CD14-positive monocyte (primary cell): ENCODE measurements around the gene SESN2. TPM values are rescaled to one million over a fixed set of nuclear protein-coding genes. Genes with fewer than 3 reads are reported as not detected.

Source experiments
- DNase-seq, 3 donors: peaks; one replicate each; pipeline ENCODE4 v3.0.0-alpha.2; 2011 to 2022
- H2AFZ ChIP-seq: 2 replicates; pipeline ENCODE4 v1.6.0; 2012; ENCODE audit warnings: mild to moderate bottlenecking, low read depth, low read length, inconsistent platforms; ENCODE audit not compliant: insufficient read depth, poor library complexity, severe bottlenecking
- H3K27ac ChIP-seq, 2 donors: 1 replicate in 1 of 2; 2 replicates in 1 of 2; pipeline ENCODE4 v1.5.1; 2012 to 2013; ENCODE audit warnings: low read length in 2 of 2, control low read depth in 1 of 2, inconsistent platforms in 1 of 2, low read depth in 1 of 2, mild to moderate bottlenecking in 1 of 2
- H3K27me3 ChIP-seq, 2 donors: one replicate each; pipeline versions ENCODE4 v1.6.0 to v1.6.1; 2011 to 2013; ENCODE audit warnings: low read length in 2 of 2; ENCODE audit not compliant: control insufficient read depth in 2 of 2, insufficient read depth in 2 of 2
- H3K36me3 ChIP-seq, 2 donors: replicated peaks in 1 of 2; 1 replicate in 1 of 2; 2 replicates in 1 of 2; pipeline versions ENCODE4 v1.5.1 to v1.6.1; 2012 to 2013; ENCODE audit warnings: low read length in 2 of 2, control low read depth in 1 of 2, inconsistent platforms in 1 of 2, mild to moderate bottlenecking in 1 of 2; ENCODE audit not compliant: insufficient read depth in 2 of 2, control insufficient read depth in 1 of 2
- H3K4me1 ChIP-seq, 2 donors: 1 replicate in 1 of 2; 2 replicates in 1 of 2; pipeline versions ENCODE4 v1.5.1 to v1.6.1; 2012 to 2013; ENCODE audit warnings: low read length in 2 of 2, control low read depth in 1 of 2, inconsistent platforms in 1 of 2, mild to moderate bottlenecking in 1 of 2, moderate library complexity in 1 of 2; ENCODE audit not compliant: insufficient read depth in 2 of 2, control insufficient read depth in 1 of 2
- H3K4me2 ChIP-seq: replicated peaks from 2 replicates; pipeline ENCODE3; 2012; ENCODE audit warnings: low read length, moderate library complexity, mild to moderate bottlenecking; ENCODE audit not compliant: poor library complexity, severe bottlenecking; ENCODE audit errors: extremely low read depth
- H3K4me3 ChIP-seq, 3 experiments: fragments of 200-600 bp in 1 of 3; sonication (generic) in 1 of 3; replicated peaks in 1 of 3; 1 replicate in 2 of 3; 2 replicates in 1 of 3; pipeline ENCODE4 v1.5.1; 2011 to 2013; ENCODE audit warnings: low read length in 3 of 3, mild to moderate bottlenecking in 3 of 3, control low read depth in 2 of 3, low read depth in 2 of 3, inconsistent platforms in 1 of 3, moderate library complexity in 1 of 3
- H3K79me2 ChIP-seq: 2 replicates; pipeline ENCODE4 v1.6.0; 2012; ENCODE audit warnings: mild to moderate bottlenecking, control low read depth, inconsistent platforms, low read length, moderate library complexity; ENCODE audit not compliant: insufficient read depth
- H3K9ac ChIP-seq: 2 replicates; pipeline ENCODE4 v1.6.0; 2017; ENCODE audit warnings: low read length, mild to moderate bottlenecking; ENCODE audit not compliant: insufficient read depth, poor library complexity, severe bottlenecking
- H3K9me3 ChIP-seq, 2 donors: replicated peaks in 1 of 2; 1 replicate in 1 of 2; 2 replicates in 1 of 2; pipeline versions ENCODE4 v1.5.1 to v1.6.1; 2012 to 2013; ENCODE audit warnings: low read length in 2 of 2, control low read depth in 1 of 2; ENCODE audit not compliant: control insufficient read depth in 1 of 2, insufficient read depth in 1 of 2
- H4K20me1 ChIP-seq: 2 replicates; pipeline ENCODE4 v1.6.0; 2012; ENCODE audit warnings: mild to moderate bottlenecking, low read length, control low read depth, moderate library complexity; ENCODE audit not compliant: insufficient read depth
- H3K27ac Mint-ChIP-seq, 7 donors: one replicate each; pipeline ENCODE4 v1.8.0; 2020; ENCODE audit warnings: mild to moderate bottlenecking in 7 of 7, mixed read lengths in 7 of 7, moderate library complexity in 6 of 7, inconsistent platforms in 2 of 7
- H3K27me3 Mint-ChIP-seq, 3 donors: one replicate each; pipeline ENCODE4 v1.8.0; 2021 to 2022; ENCODE audit warnings: low read depth in 3 of 3, mild to moderate bottlenecking in 3 of 3, mixed read lengths in 3 of 3, moderate library complexity in 3 of 3, inconsistent platforms in 1 of 3
- H3K36me3 Mint-ChIP-seq, 2 donors: one replicate each; pipeline ENCODE4 v1.8.0; 2020; ENCODE audit warnings: mixed read lengths in 2 of 2, inconsistent platforms in 1 of 2, mild to moderate bottlenecking in 1 of 2
- H3K4me1 Mint-ChIP-seq: one replicate; pipeline ENCODE4 v1.8.0; 2020; ENCODE audit warnings: mild to moderate bottlenecking, mixed read lengths
- H3K4me3 Mint-ChIP-seq, 2 donors: one replicate each; pipeline ENCODE4 v1.8.0; 2020; ENCODE audit warnings: mild to moderate bottlenecking in 2 of 2, mixed read lengths in 2 of 2, moderate library complexity in 1 of 2
- H3K9me3 Mint-ChIP-seq, 7 donors: one replicate each; pipeline ENCODE4 v1.8.0; 2020 to 2022; ENCODE audit warnings: mixed read lengths in 7 of 7, mild to moderate bottlenecking in 6 of 7, moderate library complexity in 6 of 7, inconsistent platforms in 2 of 7
- CTCF ChIP-seq: fragments of 200-600 bp; IDR thresholded peaks from one replicate; pipeline ENCODE4 v1.8.0; 2022; ENCODE audit warnings: antibody characterized with exemption, mild to moderate bottlenecking
- WGBS: methylation state at CpG from one replicate; pipeline ENCODE4 v1.1.5; 2013; ENCODE audit warnings: missing lambda C conversion rate; ENCODE audit not compliant: insufficient coverage; 5-methylcytosine and 5-hydroxymethylcytosine counted together
- intact Hi-C, 2 donors: fragments of 100-400 bp; cut with micrococcal nuclease; formaldehyde crosslinking; loops; one replicate each; pipeline versions ENCODE4 v1.15.0 to v1.15.1; 2023
- polyA plus RNA-seq, 3 donors: library from polyadenylated mRNA; depleted of rRNA in 1 of 3; unstranded in 2 of 3; stranded (reverse) in 1 of 3; fragments of 300-500 nt in 2 of 3; fragments of >200 nt in 1 of 3; fragmentation: Illumina TruSeq in 2 of 3; gene quantifications; 1 replicate in 2 of 3; 2 replicates in 1 of 3; pipeline ENCODE4 v1.2.3, GENCODE V29; 2012 to 2021

The SESN2 gene
- polyA plus RNA-seq, 3 donors, result 5.0 to 15.7 (median 5.1) TPM

GRCh38 chr1:28322194-28322593 is 62.9 kb downstream of the SESN2 start:
- intact Hi-C loops, result no loop called here
- no peak overlapping the region for H2AFZ ChIP-seq
- DNase-seq, result no peak

DNA sequence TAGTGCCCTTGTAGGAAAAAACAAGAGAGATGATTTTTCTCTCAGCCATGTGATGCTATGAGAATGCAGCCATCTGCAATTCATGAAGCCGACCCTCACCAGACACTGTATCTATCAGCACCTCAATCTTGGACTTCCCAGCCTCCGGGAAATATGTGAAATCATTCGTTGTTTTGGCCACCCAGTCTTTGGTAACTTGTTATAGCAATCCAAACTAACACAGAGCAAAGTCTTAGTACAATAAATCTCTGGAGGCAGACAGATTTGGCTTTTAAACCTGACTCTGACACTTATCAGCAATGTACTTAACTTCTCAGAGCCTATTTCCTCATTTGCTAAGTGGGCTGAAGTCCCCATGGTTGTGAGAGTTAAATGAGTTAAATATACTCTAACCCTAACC is 64.4 kb downstream of the SESN2 start:
- no peak overlapping the region for H3K27ac ChIP-seq
- H3K4me3 ChIP-seq, result no peak overlapping the region
- no peaks in the 10 kb centered on the region for H4K20me1 ChIP-seq
- no peak for DNase-seq
- intact Hi-C loops, result no loop called here
- 18% methylated on average over 2 of the region's 3 CpGs for WGBS
- Mint-ChIP-seq H3K36me3 (no peaks in the 10 kb centered on the region), H3K9me3 (no peaks in the 10 kb centered on the region), H3K27me3 (no peaks in the 10 kb centered on the region), H3K4me3 (no peak overlapping the region), H3K4me1 (peaks cover 26% of the 10 kb centered on the region), H3K27ac (no peak overlapping the region)
- H3K36me3 ChIP-seq, result no peaks in the 10 kb centered on the region
- H3K79me2 ChIP-seq, result peaks cover 9% of the 10 kb centered on the region
- no peak overlapping the region for H3K9ac ChIP-seq
- no peaks in the 10 kb centered on the region for H3K27me3 ChIP-seq
- H3K4me2 ChIP-seq, result no peak overlapping the region
- H3K9me3 ChIP-seq, result no peaks in the 10 kb centered on the region
- TF ChIP-seq CTCF, result no peak
- peak overlapping the region; percentile 14 for H2AFZ ChIP-seq
- peaks cover 25 to 27% of the 10 kb centered on the region in 2 donors for H3K4me1 ChIP-seq

More at GRCh38 chr1:28322194-28322593, 62.9 kb downstream of the SESN2 start:
- H3K27ac ChIP-seq, result no peak overlapping the region
- Mint-ChIP-seq H3K9me3 (no peaks in the 10 kb centered on the region), H3K27ac (no peak overlapping the region), H3K4me3 (no peak overlapping the region), H3K36me3 (no peaks in the 10 kb centered on the region), H3K4me1 (peaks cover 12% of the 10 kb centered on the region), H3K27me3 (no peaks in the 10 kb centered on the region)
- no peak overlapping the region for H3K9ac ChIP-seq
- no peak overlapping the region for H3K4me3 ChIP-seq
- TF ChIP-seq CTCF, result no peak
- no peaks in the 10 kb centered on the region for H3K36me3 ChIP-seq
- H3K4me1 ChIP-seq, result peaks cover 11 to 12% of the 10 kb centered on the region in 2 donors
- H3K9me3 ChIP-seq, result no peaks in the 10 kb centered on the region
- H4K20me1 ChIP-seq, result no peaks in the 10 kb centered on the region
- WGBS, result no CpG with 5 or more reads among the region's 3 CpGs
- no peak overlapping the region for H3K4me2 ChIP-seq
- no peaks in the 10 kb centered on the region for H3K79me2 ChIP-seq
- no peaks in the 10 kb centered on the region for H3K27me3 ChIP-seq
